ENCODE measurements around the gene CMTM8. TPM values are rescaled to one million over a fixed set of nuclear protein-coding genes. Genes with fewer than 3 reads are reported as not detected.

The CMTM8 gene
- total and polyA plus RNA-seq, 2 of the 8 experiments (the other 6 are each of a cell fraction or from before 2014, with no cell fraction given): 10.5 to 22.4 TPM

- no peak for TF ChIP-seq JUN (IDR thresholded peaks at IDR 0.05; ENCODE audit: low read depth, low read length)
- TF ChIP-seq KDM1A (IDR thresholded peaks at IDR 0.05; ENCODE audit: borderline replicate concordance, low read length): no peak
- TF ChIP-seq SUZ12 (IDR thresholded peaks at IDR 0.05; ENCODE audit: low read length): no peak
- TF ChIP-seq PHF8 (conservative IDR thresholded peaks at IDR 0.05; ENCODE audit: low read depth, low read length): no peak
- no peak for TF ChIP-seq POU5F1 (IDR thresholded peaks at IDR 0.05; ENCODE audit: low read depth, low read length)
These were observed 30.0 kb upstream of the CMTM8 start (continued) for GRCh38 chr3:32208447-32208846.
